A673 (cell line): ENCODE results near the gene EDEM3. TPM values are rescaled to one million over a fixed set of nuclear protein-coding genes. Genes with fewer than 3 reads are reported as not detected.

Source experiments
- BruUV-seq: library from RNA; stranded (reverse); fragments of 400-500 nt; replicated peaks from 2 replicates; lab custom pipeline; 2021; lab: Mats Ljungman, UMichigan
- CTCF ChIA-PET: fragments of 300-600 bp; sonication (Branson Sonifier 250); formaldehyde crosslinking; loops from one replicate; lab custom pipeline; 2022; ENCODE audit warnings: antibody characterized with exemption; lab: Charles Lee
- POLR2A ChIA-PET: fragments of 300-600 bp; sonication (Branson Sonifier 250); formaldehyde crosslinking; loops from one replicate; lab custom pipeline; 2022; ENCODE audit warnings: antibody characterized with exemption; ENCODE audit not compliant: low non-redundant PET; lab: Charles Lee
- DNase-seq: peaks from one replicate; pipeline ENCODE4 v3.0.0-alpha.2; 2015; ENCODE audit warnings: low spot score
- H3K27ac ChIP-seq: fragments of 200-600 bp; sonication (generic); 2 replicates; pipeline ENCODE4 v1.5.1; 2016; ENCODE audit warnings: mixed run types, low read depth, mild to moderate bottlenecking, mixed read lengths, antibody characterized with exemption, low read length; ENCODE audit not compliant: poor library complexity, severe bottlenecking
- H3K27me3 ChIP-seq: fragments of 200-600 bp; sonication (generic); replicated peaks from 2 replicates; pipeline ENCODE4 v1.6.1; 2017; ENCODE audit warnings: mixed run types, low read depth, mild to moderate bottlenecking, mixed read lengths, antibody characterized with exemption, low read length; ENCODE audit not compliant: insufficient read depth, poor library complexity
- H3K36me3 ChIP-seq: fragments of 200-600 bp; sonication (generic); 2 replicates; pipeline ENCODE4 v1.6.1; 2016; ENCODE audit warnings: mixed run types, mild to moderate bottlenecking, mixed read lengths, antibody characterized with exemption, low read length; ENCODE audit not compliant: insufficient read depth, poor library complexity, severe bottlenecking
- H3K4me1 ChIP-seq: fragments of 200-600 bp; sonication (generic); 2 replicates; pipeline ENCODE4 v1.6.1; 2017; ENCODE audit warnings: mixed run types, mild to moderate bottlenecking, mixed read lengths, antibody characterized with exemption, low read length; ENCODE audit not compliant: insufficient read depth, poor library complexity, severe bottlenecking
- H3K4me3 ChIP-seq: fragments of 200-600 bp; sonication (generic); 2 replicates; pipeline ENCODE4 v1.5.1; 2016; ENCODE audit warnings: low read depth, mixed run types, mild to moderate bottlenecking, mixed read lengths, low read length; ENCODE audit not compliant: poor library complexity, severe bottlenecking
- H3K9me3 ChIP-seq: fragments of 200-600 bp; sonication (generic); 2 replicates; pipeline ENCODE4 v1.6.1; 2016; ENCODE audit warnings: mixed run types, low read depth, mild to moderate bottlenecking, mixed read lengths, antibody characterized with exemption, low read length; ENCODE audit not compliant: poor library complexity, severe bottlenecking
- CTCF ChIP-seq: fragments of 300-800, 200-600 bp; sonication (generic); conservative IDR thresholded peaks from 2 replicates; pipeline ENCODE4 v1.5.1; 2017; ENCODE audit warnings: low read depth, mild to moderate bottlenecking, antibody characterized with exemption, low read length, moderate library complexity, mixed read lengths
- EZH2 ChIP-seq: fragments of 200-600 bp; sonication (generic); IDR thresholded peaks from 2 replicates; pipeline ENCODE4 v1.6.1; 2017; ENCODE audit warnings: borderline replicate concordance, low read depth, mild to moderate bottlenecking, mixed read lengths, antibody characterized with exemption, low read length; ENCODE audit not compliant: poor library complexity, severe bottlenecking
- intact Hi-C: fragments of 100-400 bp; cut with micrococcal nuclease; formaldehyde crosslinking; loops from one replicate; pipeline ENCODE4 v1.10.0; 2022; ENCODE audit not compliant: unreplicated experiment
- total RNA-seq: library from RNA; stranded (reverse); gene quantifications from 2 replicates; pipeline ENCODE4 v1.2.3, GENCODE V29; 2021

EDEM3 gene
- total RNA-seq, 1 experiment from 2014 or later: 24.3 TPM

DNA sequence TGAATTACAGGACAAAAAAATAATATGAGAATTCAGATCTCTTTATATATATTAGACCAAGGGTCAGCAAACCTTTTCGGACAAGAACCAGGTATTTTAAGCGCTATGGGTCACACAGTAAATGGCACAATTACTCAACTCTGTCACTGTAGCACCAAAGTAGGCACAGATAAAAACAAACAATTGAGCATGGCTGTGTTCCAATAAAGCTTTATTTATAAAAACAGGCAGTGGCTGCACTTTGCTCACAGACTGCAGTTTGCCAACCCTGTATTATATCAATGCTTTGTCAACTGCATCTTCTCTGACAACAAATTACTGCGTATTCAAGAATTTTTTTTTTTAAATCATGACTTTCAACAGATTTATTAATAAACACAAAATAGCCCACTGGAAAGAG lies 29.8 kb downstream of the EDEM3 start:
- POLR2A ChIA-PET: no interaction called here
- no peak for DNase-seq
- TF ChIP-seq CTCF (no peak), EZH2 (no peak)
- intact Hi-C loops: no loop called here
- Histone ChIP-seq H3K9me3 (no peaks in the 10 kb centered on the region), H3K27me3 (no peaks in the 10 kb centered on the region), H3K4me3 (no peak overlapping the region), H3K27ac (no peak overlapping the region), H3K4me1 (peaks cover 4% of the 10 kb centered on the region), H3K36me3 (peaks cover 11% of the 10 kb centered on the region)
- CTCF ChIA-PET: no interaction called here
- BruUV-seq: no TSS peak

GRCh38 chr1:184716158-184716557 lies 38.5 kb downstream of the EDEM3 start:
- H3K4me1 ChIP-seq: no peaks in the 10 kb centered on the region
- H3K9me3 ChIP-seq: no peaks in the 10 kb centered on the region
- intact Hi-C loops: no loop called here
- POLR2A ChIA-PET: no interaction called here
- CTCF ChIA-PET: no interaction called here
- H3K4me3 ChIP-seq: no peak overlapping the region
- H3K27me3 ChIP-seq: no peaks in the 10 kb centered on the region
- H3K36me3 ChIP-seq: peaks cover 53% of the 10 kb centered on the region
- no peak for DNase-seq
- H3K27ac ChIP-seq: no peak overlapping the region
- BruUV-seq: no TSS peak
- TF ChIP-seq CTCF: no peak
- TF ChIP-seq EZH2: no peak

GRCh38 chr1:184709418-184709817 lies 45.2 kb downstream of the EDEM3 start:
- H3K27ac ChIP-seq: no peak overlapping the region
- no peaks in the 10 kb centered on the region for H3K9me3 ChIP-seq
- intact Hi-C loops: no loop called here
- no peaks in the 10 kb centered on the region for H3K4me1 ChIP-seq
- CTCF ChIA-PET: no interaction called here
- peaks cover 54% of the 10 kb centered on the region for H3K36me3 ChIP-seq
- no TSS peak for BruUV-seq
- TF ChIP-seq CTCF (no peak), EZH2 (no peak)
- H3K4me3 ChIP-seq: no peak overlapping the region
- POLR2A ChIA-PET: no interaction called here
- DNase-seq: no peak
- no peaks in the 10 kb centered on the region for H3K27me3 ChIP-seq
